Measurements from ENCODE around the gene SHMT2.
A peak's percentile ranks its signal among the peaks of the same experiment; 100 is the strongest.

SHMT2 gene

DNA sequence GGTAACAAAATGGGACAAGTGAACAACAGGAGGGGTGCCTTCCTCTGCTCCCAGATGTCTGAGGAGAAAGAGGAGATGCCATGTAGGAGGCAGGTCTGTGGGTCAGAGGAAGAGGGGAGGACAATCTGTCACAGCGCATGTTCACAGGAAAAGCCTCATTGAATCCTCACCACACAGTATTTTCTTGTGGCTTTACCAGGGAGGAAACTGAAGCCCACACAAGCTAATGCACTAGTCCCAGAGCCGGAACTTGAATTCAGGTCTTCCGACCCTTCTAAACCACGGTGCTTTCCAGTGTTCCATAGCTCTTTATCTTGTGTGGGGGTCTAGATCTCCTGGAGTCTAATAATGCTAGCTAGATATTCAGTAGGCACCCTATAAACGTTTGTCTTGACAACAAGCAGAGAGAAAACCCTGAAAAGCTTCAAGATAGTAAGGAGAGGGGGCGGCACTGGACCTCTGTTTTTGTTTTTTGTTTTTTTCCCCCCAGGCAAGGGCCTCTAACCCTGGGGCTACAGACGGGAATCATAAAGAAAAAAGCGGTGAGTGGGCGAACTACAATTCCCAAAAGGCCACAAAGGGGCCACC, 371 bp upstream of the SHMT2 start:
- DNase-seq: no peak

- no peak for DNase-seq
These were observed 1.1 kb downstream of the SHMT2 start for GRCh38 chr12:57230381-57231155.

- DNase-seq: no peak
These were observed 1.9 kb downstream of the SHMT2 start for GRCh38 chr12:57231276-57232021.

- no peak for DNase-seq
These were observed 2.7 kb downstream of the SHMT2 start for GRCh38 chr12:57232156-57232756.

GRCh38 chr12:57233357-57234232, 4.1 kb downstream of the SHMT2 start:
- DNase-seq: no peak

DNA sequence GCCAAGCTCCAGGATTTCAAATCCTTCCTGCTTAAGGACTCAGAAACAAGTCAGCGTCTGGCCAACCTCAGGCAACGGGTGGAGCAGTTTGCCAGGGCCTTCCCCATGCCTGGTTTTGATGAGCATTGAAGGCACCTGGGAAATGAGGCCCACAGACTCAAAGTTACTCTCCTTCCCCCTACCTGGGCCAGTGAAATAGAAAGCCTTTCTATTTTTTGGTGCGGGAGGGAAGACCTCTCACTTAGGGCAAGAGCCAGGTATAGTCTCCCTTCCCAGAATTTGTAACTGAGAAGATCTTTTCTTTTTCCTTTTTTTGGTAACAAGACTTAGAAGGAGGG, 4.7 kb downstream of the SHMT2 start:
- no peak for DNase-seq

DNA sequence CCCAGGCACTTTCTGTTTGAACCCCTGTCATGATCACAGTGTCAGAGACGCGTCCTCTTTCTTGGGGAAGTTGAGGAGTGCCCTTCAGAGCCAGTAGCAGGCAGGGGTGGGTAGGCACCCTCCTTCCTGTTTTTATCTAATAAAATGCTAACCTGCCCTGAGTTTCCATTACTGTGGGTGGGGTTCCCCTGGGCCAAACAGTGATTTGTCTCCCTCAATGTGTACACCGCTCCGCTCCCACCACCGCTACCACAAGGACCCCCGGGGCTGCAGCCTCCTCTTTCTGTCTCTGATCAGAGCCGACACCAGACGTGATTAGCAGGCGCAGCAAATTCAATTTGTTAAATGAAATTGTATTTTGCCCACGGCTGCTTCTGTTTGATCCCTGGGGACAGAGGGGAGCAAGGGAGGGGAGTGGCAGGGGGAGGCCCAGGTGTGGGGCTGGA, 5.1 kb downstream of the SHMT2 start:
- DNase-seq: no peak

DNA sequence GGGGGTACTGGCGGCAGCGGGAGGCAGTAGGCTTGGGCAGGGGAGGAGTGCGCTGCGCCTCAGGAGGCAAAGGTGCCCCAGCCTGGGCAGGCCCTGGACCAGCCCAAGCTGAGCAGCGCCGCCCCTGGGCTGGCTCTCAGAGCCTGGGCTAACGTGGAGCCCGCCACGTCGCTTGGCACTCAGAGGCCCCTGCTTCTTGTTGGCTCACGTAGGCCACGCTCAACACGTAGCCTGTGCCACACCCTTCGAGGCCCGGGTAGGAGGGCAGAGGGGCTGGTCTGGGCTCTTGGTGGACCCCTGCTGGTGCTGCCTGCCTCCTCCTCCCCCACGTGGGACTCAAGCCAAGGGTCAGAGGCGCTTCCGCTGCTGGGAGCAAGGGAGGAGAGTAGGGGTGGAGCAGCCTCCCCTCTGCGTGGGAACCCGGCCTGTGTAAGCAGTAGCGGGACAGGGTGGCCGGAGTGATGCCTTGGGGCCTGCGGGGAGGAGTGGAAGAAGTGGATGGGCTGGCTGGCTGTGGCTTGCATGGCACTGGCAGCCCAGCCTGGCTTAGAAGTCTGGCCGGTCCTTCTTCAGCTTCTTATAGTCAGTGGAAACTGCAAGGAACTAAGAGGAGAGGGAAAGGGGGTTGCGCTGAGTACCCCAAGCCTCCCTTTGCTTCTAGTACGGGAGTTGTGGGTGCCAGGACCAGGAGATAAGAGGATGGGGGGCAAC, 5.7 kb downstream of the SHMT2 start:
- no peak for DNase-seq

- DNase-seq: no peak
These were observed 6.2 kb downstream of the SHMT2 start for GRCh38 chr12:57235728-57236131.

GRCh38 chr12:57236201-57236924, 6.9 kb downstream of the SHMT2 start:
- no peak for DNase-seq

DNA sequence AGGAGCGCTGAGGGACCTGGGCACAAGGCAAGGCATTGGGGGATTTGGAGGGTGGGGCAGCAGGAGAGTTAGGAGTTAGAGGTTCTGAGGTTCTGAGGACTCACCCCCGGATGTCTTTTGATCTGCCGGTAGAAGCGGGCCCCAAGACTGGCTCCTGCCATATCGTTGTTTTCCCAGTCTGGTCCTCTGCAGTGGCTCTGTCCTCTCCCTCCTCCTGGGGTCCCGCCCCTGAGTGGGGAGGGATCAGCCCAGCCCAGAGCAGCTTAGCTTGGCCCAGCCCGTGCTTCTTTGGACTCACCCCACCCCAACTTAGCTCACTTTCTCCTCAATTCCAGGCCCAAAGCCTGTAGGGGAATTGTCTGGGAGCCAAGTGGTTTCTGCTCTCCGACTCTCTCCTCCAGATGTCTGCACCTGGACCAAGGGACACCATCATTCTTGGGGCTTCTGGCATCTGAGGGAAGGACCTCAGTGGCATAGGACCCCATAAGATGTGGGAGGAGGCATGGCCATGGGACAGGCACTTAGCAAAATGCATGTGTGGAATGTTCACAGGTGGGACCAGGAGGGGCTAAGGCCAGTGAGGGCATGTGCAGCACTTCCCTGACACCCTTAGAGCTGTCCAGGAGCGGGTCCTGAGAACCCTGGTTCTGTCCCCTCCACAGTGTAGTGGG, 7.5 kb downstream of the SHMT2 start:
- no peak for DNase-seq

GRCh38 chr12:57237596-57237931, 8.1 kb downstream of the SHMT2 start:
- DNase-seq: no peak

DNA sequence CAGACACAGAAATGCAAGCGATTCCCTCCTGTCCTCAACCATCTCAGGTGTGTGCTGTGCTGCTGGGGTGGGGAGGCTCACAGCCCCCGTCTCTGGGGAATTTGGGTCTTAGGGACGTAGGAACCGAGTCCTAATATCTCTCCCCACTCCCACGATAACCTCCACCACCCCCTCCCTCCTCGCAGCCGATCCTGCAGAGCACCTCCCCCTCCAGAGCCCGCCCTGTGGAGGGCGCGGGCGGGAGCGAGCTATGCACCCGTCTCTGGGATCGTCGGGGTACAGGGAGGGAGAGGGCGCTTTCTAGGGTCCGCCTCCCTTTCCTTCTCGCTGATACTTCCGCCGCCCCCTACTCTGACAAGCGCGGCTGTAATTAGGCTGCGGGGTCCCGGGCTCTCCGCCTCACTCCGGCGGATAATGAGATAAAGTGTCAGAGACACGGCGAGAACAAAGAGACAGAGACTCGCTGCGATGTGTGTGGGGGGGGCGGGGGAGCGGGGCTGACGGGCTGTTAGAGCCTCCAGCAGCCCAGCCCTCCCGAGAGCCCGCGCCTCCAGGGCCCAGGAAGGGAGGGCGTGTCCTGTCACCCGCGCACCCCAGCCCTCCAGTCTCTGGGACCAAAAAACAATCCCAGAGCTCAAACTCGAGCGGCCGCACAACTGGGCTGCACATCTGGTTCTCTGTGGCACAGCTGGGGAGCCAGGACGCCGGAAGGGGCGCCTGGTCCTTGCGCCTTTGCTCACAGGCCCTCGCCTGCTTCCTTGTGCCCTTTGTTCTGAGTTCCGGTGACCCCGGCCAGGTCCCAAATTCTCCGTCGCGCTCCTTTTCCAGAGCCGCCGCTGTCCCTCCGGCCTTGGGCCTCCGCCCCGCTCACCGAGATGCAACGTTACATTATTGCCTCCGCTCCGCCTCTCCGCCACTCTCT, 8.7 kb downstream of the SHMT2 start:
- DNase-seq: peak; percentile 33

DNA sequence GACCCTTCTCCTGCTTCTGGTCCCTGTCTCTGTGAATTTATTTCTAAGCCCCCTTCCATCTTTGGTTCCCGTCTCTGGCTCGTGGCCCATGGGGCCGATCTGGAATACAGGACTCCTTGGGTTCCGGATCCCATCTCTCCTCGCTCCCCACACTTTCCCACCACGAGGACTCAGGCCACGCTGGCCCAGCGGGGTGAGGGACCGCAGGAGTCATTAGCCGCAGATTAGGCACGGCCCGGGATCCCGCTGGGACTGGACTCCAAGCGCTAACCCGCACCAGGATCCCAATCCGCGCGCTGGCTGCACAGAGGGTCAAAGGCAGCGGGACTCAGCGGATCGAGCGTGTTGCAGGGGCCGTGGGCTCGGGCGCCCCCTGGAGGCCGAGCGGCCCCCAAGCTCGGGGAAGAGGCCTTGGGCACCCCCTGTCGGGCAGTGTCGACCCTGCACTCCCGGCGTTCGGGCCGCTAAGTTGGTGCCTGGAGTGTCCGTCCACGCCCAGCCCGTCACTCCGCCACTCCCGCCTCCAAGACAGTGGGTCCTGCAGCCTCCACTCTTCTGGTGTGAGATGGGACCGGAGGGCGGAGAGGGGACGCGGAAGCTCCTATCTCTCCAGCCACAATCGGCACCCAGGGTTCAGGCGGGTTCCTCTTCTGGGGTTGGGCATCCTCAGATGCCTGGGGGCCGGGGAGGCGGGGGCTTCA, 9.5 kb downstream of the SHMT2 start:
- DNase-seq: peak; percentile 73

DNA sequence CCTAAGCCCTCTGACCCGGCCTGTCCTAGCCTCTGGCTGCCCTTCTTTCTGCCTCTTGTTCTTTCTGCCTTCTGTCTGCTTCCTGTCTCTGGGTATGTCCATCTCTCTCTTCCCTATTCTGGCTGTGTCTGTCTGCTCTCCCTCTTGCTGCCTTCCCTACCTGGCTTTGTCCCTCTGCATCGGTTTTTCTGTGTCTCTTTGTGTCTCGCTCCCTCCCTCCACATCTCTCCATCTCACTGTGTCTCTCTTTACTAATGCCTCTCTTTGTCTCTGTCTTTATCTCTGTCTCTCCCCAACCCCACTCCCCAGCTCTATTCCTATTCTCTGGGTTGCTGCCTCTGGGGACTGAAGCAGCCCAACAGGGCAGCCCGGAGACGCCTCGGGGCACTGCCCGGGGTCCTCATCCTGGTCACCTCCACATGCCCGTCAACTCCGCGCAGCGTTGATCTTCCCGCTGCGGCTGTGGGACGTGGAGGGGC, 10.1 kb downstream of the SHMT2 start:
- peak; percentile 47 for DNase-seq

DNA sequence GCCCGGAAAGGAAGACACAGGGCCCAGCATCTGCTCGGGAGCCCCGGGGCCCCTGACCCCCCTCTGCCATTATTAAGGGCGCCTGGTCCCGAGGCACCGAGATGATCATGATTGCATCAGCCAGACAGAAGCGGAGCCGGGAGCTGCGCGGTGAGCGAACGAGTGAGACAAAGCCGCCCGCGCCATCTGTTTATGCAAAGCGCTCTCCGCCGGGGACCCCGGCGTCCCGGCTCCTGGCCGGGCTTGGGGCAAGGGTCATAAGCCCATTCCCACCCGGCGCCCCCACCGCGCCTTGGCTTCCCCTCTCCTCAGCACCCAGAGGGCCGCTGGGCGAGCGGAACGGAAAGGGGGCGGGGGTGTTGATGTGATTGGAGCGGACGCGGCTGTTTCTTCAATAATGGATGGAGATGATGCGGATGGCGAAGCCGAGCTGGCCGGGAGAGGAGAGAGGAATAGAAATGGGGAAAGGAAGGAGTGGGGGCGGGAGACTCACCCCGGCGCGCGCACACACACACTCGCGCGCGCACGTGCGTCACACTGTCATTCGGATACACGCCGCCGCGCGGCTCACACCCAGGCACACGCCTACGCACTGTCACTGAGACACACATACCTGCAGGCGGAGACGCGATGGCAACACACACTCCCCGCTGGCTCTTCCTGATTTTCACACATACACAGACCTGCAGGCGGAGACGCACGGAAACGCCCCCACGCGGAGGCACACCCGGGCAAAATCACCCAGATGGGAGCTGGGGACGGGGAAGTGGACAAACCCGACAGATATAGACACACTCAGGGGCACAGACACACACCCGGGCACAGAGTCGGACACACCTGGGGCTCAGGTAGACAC, 10.8 kb downstream of the SHMT2 start:
- DNase-seq: peak; percentile 52

- DNase-seq: peak; percentile 20
These were observed 11.5 kb downstream of the SHMT2 start for GRCh38 chr12:57240926-57241401.
